H9 (cell line): ENCODE results near the gene AKIRIN1. TPM values are rescaled to one million over a fixed set of nuclear protein-coding genes. Genes with fewer than 3 reads are reported as not detected.
A peak's percentile ranks its signal among the peaks of the same experiment; 100 is the strongest.

Source experiments
- DNase-seq: peaks from one replicate; pipeline ENCODE4 v3.0.0-alpha.2; 2017
- H2AFZ ChIP-seq: one replicate; pipeline ENCODE4 v1.6.1; 2013; ENCODE audit warnings: mild to moderate bottlenecking, low read length, control low read depth, moderate library complexity
- H2AK5ac ChIP-seq: 2 replicates; pipeline ENCODE4 v1.6.1; 2013; ENCODE audit warnings: low read length, control low read depth, mixed read lengths; ENCODE audit not compliant: insufficient read length
- H2BK120ac ChIP-seq: one replicate; pipeline ENCODE4 v1.6.1; 2013; ENCODE audit warnings: low read depth, mild to moderate bottlenecking, low read length, control low read depth, inconsistent platforms; ENCODE audit not compliant: poor library complexity, severe bottlenecking
- H2BK12ac ChIP-seq: 2 replicates; pipeline ENCODE4 v1.6.1; 2013; ENCODE audit warnings: low read length, control low read depth, mixed read lengths, low read depth; ENCODE audit not compliant: insufficient read length
- H2BK15ac ChIP-seq: 2 replicates; pipeline ENCODE4 v1.6.1; 2013; ENCODE audit warnings: low read depth, low read length, control low read depth
- H2BK20ac ChIP-seq: one replicate; pipeline ENCODE4 v1.6.1; 2013; ENCODE audit warnings: low read depth, mild to moderate bottlenecking, low read length, control low read depth, inconsistent platforms; ENCODE audit not compliant: poor library complexity, severe bottlenecking
- H2BK5ac ChIP-seq: 2 replicates; pipeline ENCODE4 v1.6.1; 2013; ENCODE audit warnings: low read length, control low read depth, mixed read lengths; ENCODE audit not compliant: insufficient read length
- H3K14ac ChIP-seq: 2 replicates; pipeline ENCODE4 v1.6.1; 2013; ENCODE audit warnings: low read length, control low read depth; ENCODE audit not compliant: insufficient read depth
- H3K18ac ChIP-seq: 2 replicates; pipeline ENCODE4 v1.6.1; 2013; ENCODE audit warnings: low read depth, mild to moderate bottlenecking, mixed read lengths, low read length, control low read depth; ENCODE audit not compliant: insufficient read length
- H3K23ac ChIP-seq: 2 replicates; pipeline ENCODE4 v1.6.1; 2013; ENCODE audit warnings: low read length, control low read depth, mixed read lengths, low read depth; ENCODE audit not compliant: insufficient read length
- H3K23me2 ChIP-seq: 2 replicates; pipeline ENCODE4 v1.6.1; 2013; ENCODE audit warnings: low read depth, mild to moderate bottlenecking, mixed read lengths, low read length, control low read depth; ENCODE audit not compliant: insufficient read length, poor library complexity, severe bottlenecking
- H3K27ac ChIP-seq: 2 replicates; pipeline ENCODE4 v1.5.1; 2013; ENCODE audit warnings: low read length, control low read depth, mixed read lengths, low read depth; ENCODE audit not compliant: insufficient read length
- H3K27me3 ChIP-seq: 2 replicates; pipeline ENCODE4 v1.6.1; 2013; ENCODE audit warnings: low read length, control low read depth, inconsistent platforms; ENCODE audit not compliant: insufficient read depth
- H3K4ac ChIP-seq: 2 replicates; pipeline ENCODE4 v1.6.1; 2013; ENCODE audit warnings: low read depth, mild to moderate bottlenecking, control low read depth, inconsistent platforms, low read length, moderate library complexity
- H3K4me1 ChIP-seq: 2 replicates; pipeline ENCODE4 v1.6.1; 2013; ENCODE audit warnings: low read length, control low read depth, inconsistent platforms; ENCODE audit not compliant: insufficient read depth
- H3K4me2 ChIP-seq: 2 replicates; pipeline ENCODE4 v1.6.1; 2013; ENCODE audit warnings: low read length, control low read depth, mixed read lengths; ENCODE audit not compliant: insufficient read length, insufficient read depth
- H3K56ac ChIP-seq: 2 replicates; pipeline ENCODE4 v1.6.1; 2013; ENCODE audit warnings: low read depth, mild to moderate bottlenecking, mixed read lengths, low read length, control low read depth; ENCODE audit not compliant: insufficient read length
- H3K79me1 ChIP-seq: 2 replicates; pipeline ENCODE4 v1.6.1; 2013; ENCODE audit warnings: low read depth, mild to moderate bottlenecking, moderate library complexity, low read length, control low read depth, inconsistent platforms; ENCODE audit not compliant: insufficient read depth, poor library complexity, severe bottlenecking
- H3K79me2 ChIP-seq: 2 replicates; pipeline ENCODE4 v1.6.1; 2013; ENCODE audit warnings: low read length, control low read depth, inconsistent platforms; ENCODE audit not compliant: insufficient read depth
- H3K9ac ChIP-seq: 2 replicates; pipeline ENCODE4 v1.6.1; 2013; ENCODE audit warnings: low read length, control low read depth, mixed read lengths; ENCODE audit not compliant: insufficient read length; ENCODE audit errors: extremely low read depth
- H3K9me3 ChIP-seq: one replicate; pipeline ENCODE4 v1.6.1; 2013; ENCODE audit warnings: low read depth, low read length, inconsistent platforms; ENCODE audit not compliant: control insufficient read depth
- H3T11ph ChIP-seq: one replicate; pipeline ENCODE4 v1.6.1; 2013; ENCODE audit warnings: mild to moderate bottlenecking, low read length, control low read depth, inconsistent platforms
- H4K20me1 ChIP-seq: one replicate; pipeline ENCODE4 v1.6.1; 2013; ENCODE audit not compliant: control insufficient read depth, insufficient read length, insufficient read depth
- H4K5ac ChIP-seq: 2 replicates; pipeline ENCODE4 v1.6.1; 2013; ENCODE audit warnings: low read depth, mild to moderate bottlenecking, mixed read lengths, low read length, control low read depth; ENCODE audit not compliant: insufficient read length
- H4K8ac ChIP-seq: replicated peaks from 2 replicates; pipeline ENCODE4 v1.6.1; 2013; ENCODE audit warnings: low read length, control low read depth, mixed read lengths, low read depth; ENCODE audit not compliant: insufficient read length
- H4K91ac ChIP-seq: 2 replicates; pipeline ENCODE4 v1.6.1; 2013; ENCODE audit warnings: low read depth, mild to moderate bottlenecking, moderate library complexity, mixed read lengths, low read length, control low read depth; ENCODE audit not compliant: insufficient read length
- H3K27ac Mint-ChIP-seq, 3 experiments: 2 replicates in 2 of 3; 3 replicates in 1 of 3; pipeline ENCODE4 v1.8.0; 2020 to 2021; ENCODE audit warnings: mixed read lengths in 3 of 3, mild to moderate bottlenecking in 1 of 3, moderate library complexity in 1 of 3
- H3K27me3 Mint-ChIP-seq: 2 replicates; pipeline ENCODE4 v1.8.0; 2021; ENCODE audit warnings: low read depth, mild to moderate bottlenecking, moderate library complexity, mixed read lengths
- H3K36me3 Mint-ChIP-seq, 3 experiments: 2 replicates in 2 of 3; 3 replicates in 1 of 3; pipeline ENCODE4 v1.8.0; 2020 to 2021; ENCODE audit warnings: low read depth in 3 of 3, mixed read lengths in 3 of 3; ENCODE audit not compliant: insufficient read depth in 1 of 3
- H3K4me1 Mint-ChIP-seq, 2 experiments: 2 replicates each; pipeline ENCODE4 v1.8.0; 2020; ENCODE audit warnings: mixed read lengths in 2 of 2
- H3K4me3 Mint-ChIP-seq, 2 experiments: 2 replicates in 1 of 2; 3 replicates in 1 of 2; pipeline ENCODE4 v1.8.0; 2020 to 2021; ENCODE audit warnings: mild to moderate bottlenecking in 2 of 2, mixed read lengths in 2 of 2, moderate library complexity in 1 of 2
- H3K9me3 Mint-ChIP-seq, 2 experiments: 2 replicates in 1 of 2; 3 replicates in 1 of 2; pipeline ENCODE4 v1.8.0; 2020; ENCODE audit warnings: mild to moderate bottlenecking in 2 of 2, mixed read lengths in 2 of 2, moderate library complexity in 1 of 2
- CTCF ChIP-seq: fragments of 200-600 bp; sonication (generic); conservative IDR thresholded peaks from 3 replicates; pipeline ENCODE4 v1.8.0; 2021; ENCODE audit warnings: antibody characterized with exemption, mild to moderate bottlenecking
- WGBS: extraction: QIAGEN DNeasy Blood & Tissue Kit; methylation state at CpG from one replicate; pipeline ENCODE4 v1.1.7; 2013; ENCODE audit warnings: missing lambda C conversion rate, low lambda C conversion rate, mixed read lengths; ENCODE audit not compliant: insufficient read length; ENCODE audit errors: extremely low coverage; 5-methylcytosine and 5-hydroxymethylcytosine counted together
- total RNA-seq: library from RNA; stranded (reverse); gene quantifications from 2 replicates; pipeline ENCODE4 v1.2.1, GENCODE V29; 2021

The AKIRIN1 gene
- total RNA-seq, 1 experiment from 2014 or later: 237 TPM

GRCh38 chr1:39016604-39017171, 25.6 kb downstream of the AKIRIN1 start:
- Histone ChIP-seq H3K9ac (no peak overlapping the region), H3K14ac (no peak overlapping the region)
- H3K27ac Mint-ChIP-seq: peak overlapping the region; percentile 7 to 97 (median 81)

More at GRCh38 chr1:39016604-39017171, 25.6 kb downstream of the AKIRIN1 start:
- no peaks in the 10 kb centered on the region for H4K20me1 ChIP-seq
- H3K27ac ChIP-seq: peak overlapping the region; percentile 37
- H3T11ph ChIP-seq: no peak overlapping the region
- H3K56ac ChIP-seq: no peak overlapping the region
- no peak overlapping the region for H2BK120ac ChIP-seq
- Mint-ChIP-seq H3K4me3 (peak overlapping the region; percentile 13 to 31; a peak in 3 of 5 replicates), H3K9me3 (peaks cover 0 to 3% of the 10 kb centered on the region in 2 experiments; a peak in 1 of 5 replicates), H3K27me3 (no peaks in the 10 kb centered on the region), H3K4me1 (peaks cover 23 to 30% of the 10 kb centered on the region in 2 experiments), H3K36me3 (peaks cover 8 to 21% (median 18%) of the 10 kb centered on the region in 3 experiments; a peak in 6 of 7 replicates)
- no peak overlapping the region for H3K23ac ChIP-seq
- H3K4me1 ChIP-seq: peaks cover 7% of the 10 kb centered on the region; the same call in 1 of the 2 replicates
- peak overlapping the region; percentile 4 for H3K4me2 ChIP-seq
- H3K4ac ChIP-seq: no peak overlapping the region
- H2BK20ac ChIP-seq: no peak overlapping the region
- H3K18ac ChIP-seq: no peak overlapping the region
- no peaks in the 10 kb centered on the region for H3K9me3 ChIP-seq
- H4K91ac ChIP-seq: no peak overlapping the region
- H3K79me1 ChIP-seq: no peaks in the 10 kb centered on the region
- H2AFZ ChIP-seq: no peak overlapping the region
- H3K23me2 ChIP-seq: no peaks in the 10 kb centered on the region
- H4K5ac ChIP-seq: no peak overlapping the region
- H2AK5ac ChIP-seq: no peak overlapping the region
- no peak for TF ChIP-seq CTCF
- WGBS: no CpG with 5 or more reads among the region's 10 CpGs
- no peak overlapping the region for H2BK12ac ChIP-seq
- no peak overlapping the region for H4K8ac ChIP-seq
- no peak overlapping the region for H2BK15ac ChIP-seq
- no peaks in the 10 kb centered on the region for H3K27me3 ChIP-seq
- no peaks in the 10 kb centered on the region for H3K79me2 ChIP-seq
- DNase-seq: peak; percentile 72
- H2BK5ac ChIP-seq: no peak overlapping the region
